AG09319 (cell line): ENCODE data around the gene NAA20.

ENCODE experiments used
- DNase-seq: peaks from one replicate; pipeline ENCODE4 v3.0.0-alpha.2; 2010; ENCODE audit warnings: low read depth; ENCODE audit errors: extremely low read depth
- TF ChIP-seq, protein P1 (sequence below): IDR thresholded peaks from 2 replicates; pipeline ENCODE4 v1.5.1; 2011; ENCODE audit warnings: low read depth, mild to moderate bottlenecking, inconsistent platforms, low read length, moderate library complexity

The NAA20 gene

DNA sequence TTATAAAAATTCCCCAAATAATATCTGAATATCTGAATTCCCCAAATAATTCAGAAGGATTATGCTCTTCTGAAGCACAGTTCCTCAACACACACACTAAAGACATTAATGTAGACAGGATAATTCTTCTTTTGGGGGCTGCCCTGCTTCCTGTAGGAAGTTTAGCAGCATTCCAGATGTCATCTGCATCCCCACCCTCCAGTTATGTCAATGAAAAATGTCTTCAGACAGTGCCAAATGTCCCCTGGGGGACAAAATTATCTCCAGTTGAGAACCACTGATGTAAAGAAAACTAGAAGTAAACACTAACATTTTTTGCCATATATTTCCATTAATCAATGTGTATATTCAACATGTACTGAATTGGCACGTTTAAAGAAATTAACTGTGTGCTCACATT lies 25.9 kb upstream of the NAA20 start:
- TF ChIP-seq, protein P1, sequence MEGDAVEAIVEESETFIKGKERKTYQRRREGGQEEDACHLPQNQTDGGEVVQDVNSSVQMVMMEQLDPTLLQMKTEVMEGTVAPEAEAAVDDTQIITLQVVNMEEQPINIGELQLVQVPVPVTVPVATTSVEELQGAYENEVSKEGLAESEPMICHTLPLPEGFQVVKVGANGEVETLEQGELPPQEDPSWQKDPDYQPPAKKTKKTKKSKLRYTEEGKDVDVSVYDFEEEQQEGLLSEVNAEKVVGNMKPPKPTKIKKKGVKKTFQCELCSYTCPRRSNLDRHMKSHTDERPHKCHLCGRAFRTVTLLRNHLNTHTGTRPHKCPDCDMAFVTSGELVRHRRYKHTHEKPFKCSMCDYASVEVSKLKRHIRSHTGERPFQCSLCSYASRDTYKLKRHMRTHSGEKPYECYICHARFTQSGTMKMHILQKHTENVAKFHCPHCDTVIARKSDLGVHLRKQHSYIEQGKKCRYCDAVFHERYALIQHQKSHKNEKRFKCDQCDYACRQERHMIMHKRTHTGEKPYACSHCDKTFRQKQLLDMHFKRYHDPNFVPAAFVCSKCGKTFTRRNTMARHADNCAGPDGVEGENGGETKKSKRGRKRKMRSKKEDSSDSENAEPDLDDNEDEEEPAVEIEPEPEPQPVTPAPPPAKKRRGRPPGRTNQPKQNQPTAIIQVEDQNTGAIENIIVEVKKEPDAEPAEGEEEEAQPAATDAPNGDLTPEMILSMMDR: no peak

DNA sequence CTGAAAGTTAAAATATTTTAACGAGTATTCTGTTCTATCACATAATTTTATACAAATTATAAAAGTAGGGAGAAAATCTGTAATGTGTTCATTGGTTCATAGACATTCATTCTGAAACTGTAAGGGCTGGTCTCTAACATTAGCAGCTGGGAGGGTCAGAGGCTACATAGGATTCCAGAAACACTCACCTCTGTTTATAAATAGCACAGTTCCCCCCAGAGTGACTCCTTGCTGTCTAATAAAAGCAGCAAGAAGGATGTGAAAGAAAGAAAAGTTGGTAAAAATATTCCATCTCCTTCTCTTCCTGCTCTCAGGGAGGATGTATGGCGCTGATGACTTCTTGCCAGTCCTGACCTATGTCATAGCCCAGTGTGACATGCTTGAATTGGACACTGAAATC lies 25.3 kb upstream of the NAA20 start:
- TF ChIP-seq, protein P1: no peak
- DNase-seq: no peak

More for the DNA sequence above, 25.9 kb upstream of the NAA20 start:
- no peak for DNase-seq

DNA sequence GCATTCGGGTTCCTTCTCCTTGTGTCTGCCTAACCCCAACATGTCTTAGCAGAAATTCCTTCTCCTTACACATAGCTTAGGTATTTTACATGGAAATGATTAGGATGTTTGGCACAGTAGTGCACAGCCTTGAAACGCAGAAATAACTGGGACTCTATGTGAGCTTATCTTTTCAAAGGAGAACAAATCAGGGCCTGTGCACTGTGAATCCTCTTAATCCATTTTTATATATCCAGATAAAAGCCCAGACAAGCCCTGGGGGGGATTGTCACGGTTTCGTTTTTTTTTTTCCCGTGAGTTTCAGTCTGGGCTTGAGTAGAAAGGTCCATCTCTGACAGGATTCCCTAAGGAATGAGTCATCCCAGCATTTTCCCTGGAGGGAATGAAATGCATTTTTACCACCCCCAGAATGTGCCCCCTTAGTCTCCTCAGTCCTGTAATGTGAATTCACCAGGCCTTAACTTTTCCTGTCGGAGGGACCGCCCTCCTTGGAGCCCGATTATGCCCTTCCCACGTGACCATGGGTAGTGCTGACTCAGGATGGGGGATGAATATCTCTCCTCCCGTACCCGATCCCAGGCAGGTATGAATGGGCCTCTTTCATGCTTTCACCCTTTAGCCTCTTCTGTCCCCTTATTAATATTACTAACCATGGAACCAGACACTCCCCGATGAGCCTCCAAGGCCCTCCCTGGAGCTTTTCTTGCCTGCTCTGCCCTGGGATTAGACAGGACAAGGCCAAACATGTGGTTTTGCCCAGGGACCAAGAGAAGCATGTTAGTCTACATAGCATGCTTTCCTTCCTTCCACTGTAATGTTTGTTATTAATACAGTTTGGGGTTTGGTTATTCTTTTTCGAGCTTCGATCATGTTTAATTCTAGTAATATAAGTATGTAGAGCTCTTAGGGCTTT lies 23.9 kb upstream of the NAA20 start:
- TF ChIP-seq, protein P1: no peak
- no peak for DNase-seq

DNA sequence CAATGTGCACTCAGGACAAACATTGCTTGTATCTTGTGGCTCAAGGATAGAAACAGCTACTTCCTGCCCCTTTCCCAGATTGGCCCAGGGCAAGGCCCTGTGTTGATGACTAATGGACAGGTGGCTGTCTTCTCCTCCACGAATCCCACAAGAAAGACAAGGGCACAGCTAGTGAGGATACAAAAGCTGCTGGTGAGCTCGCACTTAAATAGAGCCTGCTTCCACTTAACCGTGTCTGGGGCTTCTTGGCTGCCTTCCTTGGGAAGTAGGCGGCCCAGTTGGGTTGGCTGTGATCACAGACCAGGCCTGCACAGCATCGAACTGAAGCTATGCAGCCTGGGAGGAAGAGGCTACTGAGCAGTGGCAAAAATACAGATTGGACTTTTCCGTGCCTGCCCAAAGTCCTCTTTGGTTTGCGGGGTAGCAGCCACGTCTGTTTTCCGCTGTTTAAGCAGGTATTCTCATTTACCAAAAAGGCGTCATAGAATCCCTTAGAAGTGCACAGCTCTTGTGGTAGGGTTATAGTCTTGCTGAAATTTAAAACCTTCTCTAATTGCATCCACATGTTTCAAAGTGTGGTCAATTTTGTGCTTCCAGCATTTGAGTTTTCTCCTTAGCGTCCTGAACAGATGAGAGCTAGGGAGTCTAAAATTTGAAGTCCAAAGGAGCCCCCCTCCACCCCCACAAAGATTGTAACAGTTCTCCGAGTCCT lies 23.0 kb upstream of the NAA20 start:
- TF ChIP-seq, protein P1: no peak
- no peak for DNase-seq

DNA sequence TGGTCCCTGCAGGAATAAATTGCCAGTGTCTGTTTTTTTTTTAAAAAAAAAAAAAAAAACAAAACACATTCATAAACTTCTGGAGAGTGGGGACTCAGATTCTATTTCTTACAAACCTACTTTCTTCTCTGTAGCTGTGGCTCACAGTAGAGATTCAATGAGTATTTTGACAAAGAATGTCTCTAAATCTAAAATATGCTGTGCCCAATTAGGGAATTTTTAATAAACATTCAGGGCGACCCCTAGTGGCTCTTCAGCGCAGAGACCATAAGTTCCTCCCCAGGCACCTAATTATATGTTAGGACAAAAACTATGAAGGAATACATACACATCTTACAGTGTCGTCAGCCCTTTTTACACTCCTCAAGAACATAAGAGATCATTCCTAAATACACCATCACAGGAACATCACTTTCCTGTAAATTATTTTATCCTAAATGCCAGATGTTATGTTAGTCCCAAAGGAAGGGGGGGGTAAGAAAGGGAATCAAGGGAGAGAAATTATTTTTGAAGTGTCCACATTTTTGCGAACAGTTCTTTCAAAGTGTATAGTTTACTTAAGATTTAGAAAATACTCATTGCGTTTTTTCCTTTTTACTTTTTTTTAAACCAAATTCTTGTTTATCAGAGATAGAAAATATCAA lies 21.8 kb upstream of the NAA20 start:
- TF ChIP-seq, protein P1: peak; percentile 77
- no peak for DNase-seq

DNA sequence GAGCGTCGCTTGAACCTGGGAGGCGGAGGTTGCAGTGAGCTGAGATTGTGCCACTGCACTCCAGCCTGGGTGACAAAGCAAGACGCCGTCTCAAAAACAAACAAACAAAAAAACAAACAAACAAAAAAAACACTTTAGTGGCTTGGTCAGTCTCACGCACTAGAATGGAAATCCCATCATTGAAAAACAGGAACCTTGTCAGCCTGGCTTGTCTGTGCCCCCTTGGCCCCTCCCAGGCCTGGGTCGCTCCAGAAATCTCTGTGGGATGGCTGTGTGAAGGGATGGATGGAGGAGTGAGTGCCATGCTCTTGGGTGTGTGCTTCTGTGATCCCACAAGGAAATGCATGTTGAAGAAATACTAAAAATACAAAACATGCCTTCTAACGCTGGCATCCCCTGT lies 20.9 kb upstream of the NAA20 start:
- TF ChIP-seq, protein P1: no peak
- DNase-seq: no peak
